ENCODE measurements around the gene NTSR1. TPM values are rescaled to one million over a fixed set of nuclear protein-coding genes. Genes with fewer than 3 reads are reported as not detected.

Gene NTSR1
- polyA plus RNA-seq, 1 donor from 2014 or later, result 0.05 TPM

DNA sequence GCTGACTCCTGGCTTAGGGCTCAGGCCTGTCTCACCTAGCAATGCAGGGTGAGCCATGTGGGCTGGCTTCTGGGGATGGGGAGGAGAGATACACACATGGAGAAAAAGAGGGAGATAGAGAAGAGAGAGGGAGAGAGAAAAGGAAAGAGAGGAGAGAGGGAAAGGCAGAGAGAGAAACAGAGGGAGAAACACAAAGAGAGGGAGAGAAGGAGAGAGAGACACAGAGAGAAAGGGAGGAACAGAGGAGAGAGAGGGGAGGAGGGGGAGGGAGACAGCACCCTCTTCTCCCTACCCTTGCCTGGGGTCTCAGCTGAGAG, 24.8 kb downstream of the NTSR1 start:
- Histone ChIP-seq H3K9me3 (ENCODE audit: low read length) (no peaks in the 10 kb centered on the region), H3K27me3 (ENCODE audit: insufficient read depth, low read depth, low read length) (no peaks in the 10 kb centered on the region), H3K4me2 (ENCODE audit: low read length) (no peak overlapping the region), H3K9ac (ENCODE audit: low read length) (no peak overlapping the region), H3F3A (ENCODE audit: insufficient read depth, low read length, poor library complexity, severe bottlenecking) (no peaks in the 10 kb centered on the region), H3K4me3 (ENCODE audit: low read length) (peak overlapping the region; percentile 35), H4K20me1 (ENCODE audit: insufficient read depth) (no peaks in the 10 kb centered on the region), H2AFZ (ENCODE audit: low read depth, low read length) (no peak overlapping the region), H3K27ac (ENCODE audit: low read length) (peak overlapping the region; percentile 39), H3K9me2 (ENCODE audit: insufficient read depth, low read length) (no peaks in the 10 kb centered on the region), H3K79me2 (replicated peaks; ENCODE audit: insufficient read depth, low read length) (no peaks in the 10 kb centered on the region), H3K36me3 (ENCODE audit: insufficient read depth, low read length) (no peaks in the 10 kb centered on the region)
- TF ChIP-seq, protein P1, sequence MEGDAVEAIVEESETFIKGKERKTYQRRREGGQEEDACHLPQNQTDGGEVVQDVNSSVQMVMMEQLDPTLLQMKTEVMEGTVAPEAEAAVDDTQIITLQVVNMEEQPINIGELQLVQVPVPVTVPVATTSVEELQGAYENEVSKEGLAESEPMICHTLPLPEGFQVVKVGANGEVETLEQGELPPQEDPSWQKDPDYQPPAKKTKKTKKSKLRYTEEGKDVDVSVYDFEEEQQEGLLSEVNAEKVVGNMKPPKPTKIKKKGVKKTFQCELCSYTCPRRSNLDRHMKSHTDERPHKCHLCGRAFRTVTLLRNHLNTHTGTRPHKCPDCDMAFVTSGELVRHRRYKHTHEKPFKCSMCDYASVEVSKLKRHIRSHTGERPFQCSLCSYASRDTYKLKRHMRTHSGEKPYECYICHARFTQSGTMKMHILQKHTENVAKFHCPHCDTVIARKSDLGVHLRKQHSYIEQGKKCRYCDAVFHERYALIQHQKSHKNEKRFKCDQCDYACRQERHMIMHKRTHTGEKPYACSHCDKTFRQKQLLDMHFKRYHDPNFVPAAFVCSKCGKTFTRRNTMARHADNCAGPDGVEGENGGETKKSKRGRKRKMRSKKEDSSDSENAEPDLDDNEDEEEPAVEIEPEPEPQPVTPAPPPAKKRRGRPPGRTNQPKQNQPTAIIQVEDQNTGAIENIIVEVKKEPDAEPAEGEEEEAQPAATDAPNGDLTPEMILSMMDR (IDR thresholded peaks at IDR 0.05; ENCODE audit: poor library complexity, severe bottlenecking), result no peak

- Histone ChIP-seq H3K9me3 (ENCODE audit: low read length) (no peaks in the 10 kb centered on the region), H2AFZ (ENCODE audit: low read depth, low read length) (no peak overlapping the region), H3F3A (ENCODE audit: insufficient read depth, low read length, poor library complexity, severe bottlenecking) (no peaks in the 10 kb centered on the region), H3K36me3 (ENCODE audit: insufficient read depth, low read length) (no peaks in the 10 kb centered on the region), H4K20me1 (ENCODE audit: insufficient read depth) (no peaks in the 10 kb centered on the region), H3K4me2 (ENCODE audit: low read length) (no peak overlapping the region), H3K9ac (ENCODE audit: low read length) (no peak overlapping the region), H3K4me3 (ENCODE audit: low read length) (no peak overlapping the region), H3K79me2 (replicated peaks; ENCODE audit: insufficient read depth, low read length) (no peaks in the 10 kb centered on the region), H3K27ac (ENCODE audit: low read length) (no peak overlapping the region), H3K9me2 (ENCODE audit: insufficient read depth, low read length) (no peaks in the 10 kb centered on the region), H3K27me3 (ENCODE audit: insufficient read depth, low read depth, low read length) (no peaks in the 10 kb centered on the region)
- no peak for TF ChIP-seq RAD21 (conservative IDR thresholded peaks at IDR 0.05)
- no peak for TF ChIP-seq SMC3 (conservative IDR thresholded peaks at IDR 0.05; ENCODE audit: poor library complexity)
- TF ChIP-seq TAF1 (IDR thresholded peaks at IDR 0.05; ENCODE audit: low read depth), result no peak
- no peak for TF ChIP-seq POLR2AphosphoS5 (IDR thresholded peaks at IDR 0.05)
- no peak for TF ChIP-seq EZH2 (IDR thresholded peaks at IDR 0.05; ENCODE audit: borderline replicate concordance, insufficient read depth, low read length, poor library complexity, severe bottlenecking)
- TF ChIP-seq MXI1 (conservative IDR thresholded peaks at IDR 0.05; ENCODE audit: poor library complexity, severe bottlenecking), result no peak
- no peak for TF ChIP-seq REST (IDR thresholded peaks at IDR 0.05; ENCODE audit: borderline replicate concordance)
- no peak for TF ChIP-seq EP300 (conservative IDR thresholded peaks at IDR 0.05; ENCODE audit: poor library complexity, severe bottlenecking)
These were observed 25.3 kb downstream of the NTSR1 start for GRCh38 chr20:62733891-62734290.

GRCh38 chr20:62734326-62734725, 25.7 kb downstream of the NTSR1 start:
- TF ChIP-seq, protein P1 (IDR thresholded peaks at IDR 0.05; ENCODE audit: poor library complexity, severe bottlenecking), result no peak
- TF ChIP-seq RAD21 (conservative IDR thresholded peaks at IDR 0.05) (no peak), TAF1 (IDR thresholded peaks at IDR 0.05; ENCODE audit: low read depth) (no peak), EZH2 (IDR thresholded peaks at IDR 0.05; ENCODE audit: borderline replicate concordance, insufficient read depth, low read length, poor library complexity, severe bottlenecking) (no peak), REST (IDR thresholded peaks at IDR 0.05; ENCODE audit: borderline replicate concordance) (no peak), EP300 (conservative IDR thresholded peaks at IDR 0.05; ENCODE audit: poor library complexity, severe bottlenecking) (no peak), MXI1 (conservative IDR thresholded peaks at IDR 0.05; ENCODE audit: poor library complexity, severe bottlenecking) (no peak), POLR2AphosphoS5 (IDR thresholded peaks at IDR 0.05) (no peak)

More at GRCh38 chr20:62734326-62734725, 25.7 kb downstream of the NTSR1 start:
- H3F3A ChIP-seq (ENCODE audit: insufficient read depth, low read length, poor library complexity, severe bottlenecking), result no peaks in the 10 kb centered on the region
- no peaks in the 10 kb centered on the region for H3K36me3 ChIP-seq (ENCODE audit: insufficient read depth, low read length)
- no peaks in the 10 kb centered on the region for H3K27me3 ChIP-seq (ENCODE audit: insufficient read depth, low read depth, low read length)
- H3K9me2 ChIP-seq (ENCODE audit: insufficient read depth, low read length), result no peaks in the 10 kb centered on the region
- H2AFZ ChIP-seq (ENCODE audit: low read depth, low read length), result no peak overlapping the region
- no peak overlapping the region for H3K27ac ChIP-seq (ENCODE audit: low read length)
- no peaks in the 10 kb centered on the region for H3K79me2 ChIP-seq (replicated peaks; ENCODE audit: insufficient read depth, low read length)
- no peaks in the 10 kb centered on the region for H4K20me1 ChIP-seq (ENCODE audit: insufficient read depth)
- no peak overlapping the region for H3K4me3 ChIP-seq (ENCODE audit: low read length)
- no peak overlapping the region for H3K4me2 ChIP-seq (ENCODE audit: low read length)
- H3K9me3 ChIP-seq (ENCODE audit: low read length), result no peaks in the 10 kb centered on the region
- no peak overlapping the region for H3K9ac ChIP-seq (ENCODE audit: low read length)

Data from neural cell (in vitro differentiated cells).